H1 (cell line): ENCODE results near the gene GADD45A. TPM values are rescaled to one million over a fixed set of nuclear protein-coding genes. Genes with fewer than 3 reads are reported as not detected.

Experiments
- CTCF ChIA-PET: fragments of 300-600 bp; sonication (Branson Sonifier 250); formaldehyde crosslinking; loops from one replicate; lab custom pipeline; 2021; ENCODE audit not compliant: partially characterized antibody; lab: Charles Lee
- POLR2A ChIA-PET: fragments of 300-600 bp; sonication (Branson Sonifier 250); formaldehyde crosslinking; loops from one replicate; lab custom pipeline; 2021; ENCODE audit warnings: inconsistent platforms; ENCODE audit not compliant: partially characterized antibody; lab: Charles Lee
- DNase-seq, 2 experiments: peaks; one replicate each; pipeline versions ENCODE4 v3.0.0 to v3.0.0-alpha.2; 2010 to 2022; ENCODE audit warnings: low spot score in 2 of 2, low read depth in 1 of 2, mixed read lengths in 1 of 2
- FAIRE-seq: peaks from 2 replicates; lab custom pipeline; 2011; peaks lifted over from hg19 to GRCh38; lab: Jason Lieb, UNC
- H2AFZ ChIP-seq: 2 replicates; pipeline ENCODE4 v1.8.1; 2012; ENCODE audit warnings: low read length, inconsistent platforms
- H2AK5ac ChIP-seq: 2 replicates; pipeline ENCODE4 v1.6.1; 2013; ENCODE audit warnings: low read depth, low read length
- H2BK120ac ChIP-seq: replicated peaks from 2 replicates; pipeline ENCODE3; 2013; ENCODE audit warnings: low read depth, low read length, inconsistent platforms
- H2BK12ac ChIP-seq: 2 replicates; pipeline ENCODE4 v1.6.1; 2013; ENCODE audit warnings: low read depth, low read length
- H2BK15ac ChIP-seq: 2 replicates; pipeline ENCODE4 v1.6.1; 2013; ENCODE audit warnings: low read length
- H2BK20ac ChIP-seq: 2 replicates; pipeline ENCODE4 v1.6.1; 2013; ENCODE audit warnings: low read length
- H2BK5ac ChIP-seq: 2 replicates; pipeline ENCODE4 v1.6.1; 2013; ENCODE audit warnings: low read depth, low read length
- H3K14ac ChIP-seq: 2 replicates; pipeline ENCODE4 v1.6.1; 2013; ENCODE audit warnings: inconsistent platforms; ENCODE audit not compliant: insufficient read length
- H3K18ac ChIP-seq: 2 replicates; pipeline ENCODE4 v1.6.1; 2013; ENCODE audit warnings: low read length; ENCODE audit errors: extremely low read depth
- H3K23ac ChIP-seq: 2 replicates; pipeline ENCODE4 v1.6.1; 2013; ENCODE audit warnings: inconsistent platforms; ENCODE audit not compliant: insufficient read length
- H3K23me2 ChIP-seq: 2 replicates; pipeline ENCODE4 v1.6.1; 2013; ENCODE audit warnings: low read depth, low read length
- H3K27ac ChIP-seq: 2 replicates; pipeline ENCODE4 v1.6.1; 2011; ENCODE audit warnings: low read depth, low read length, inconsistent platforms
- H3K27me3 ChIP-seq, 4 experiments: replicated peaks in 1 of 4; 1 replicate in 1 of 4; 2 replicates in 3 of 4; pipeline versions ENCODE4 v1.6.1 to v1.8.1; 2011 to 2013; ENCODE audit warnings: low read length in 3 of 4, mild to moderate bottlenecking in 3 of 4, inconsistent platforms in 2 of 4, mixed read lengths in 2 of 4, moderate library complexity in 1 of 4; ENCODE audit not compliant: control insufficient read depth in 3 of 4, insufficient read depth in 3 of 4; ENCODE audit errors: extremely low read depth in 1 of 4
- H3K36me3 ChIP-seq, 4 experiments: 2 replicates each; pipeline versions ENCODE4 v1.6.1 to v1.8.1; 2011 to 2013; ENCODE audit warnings: mild to moderate bottlenecking in 4 of 4, low read length in 3 of 4, moderate library complexity in 2 of 4, control low read depth in 1 of 4, inconsistent platforms in 1 of 4; ENCODE audit not compliant: insufficient read depth in 4 of 4, control insufficient read depth in 2 of 4
- H3K4ac ChIP-seq: replicated peaks from 2 replicates; pipeline ENCODE3; 2013; ENCODE audit warnings: low read length, low read depth, mixed read lengths, inconsistent platforms; ENCODE audit not compliant: insufficient read length
- H3K4me1 ChIP-seq, 4 experiments: replicated peaks in 1 of 4; 1 replicate in 1 of 4; 2 replicates in 3 of 4; pipeline versions ENCODE4 v1.6.1 to v1.8.1; 2011 to 2013; ENCODE audit warnings: low read length in 3 of 4, inconsistent platforms in 2 of 4, mixed read lengths in 1 of 4; ENCODE audit not compliant: insufficient read depth in 4 of 4, control insufficient read depth in 3 of 4
- H3K4me2 ChIP-seq, 2 experiments: 2 replicates each; pipeline versions ENCODE4 v1.6.1 to v1.8.1; 2011 to 2013; ENCODE audit warnings: low read depth in 2 of 2, low read length in 2 of 2, control low read depth in 1 of 2, inconsistent platforms in 1 of 2, mild to moderate bottlenecking in 1 of 2; ENCODE audit not compliant: insufficient read depth in 1 of 2
- H3K4me3 ChIP-seq, 4 experiments: fragments of 200-600, 300-600 bp in 1 of 4; sonication (generic), shearing (Covaris generic), sonication (Bioruptor Twin) in 1 of 4; 2 replicates each; pipeline versions ENCODE4 v1.5.1 to v1.8.1; 2011 to 2016; ENCODE audit warnings: low read length in 4 of 4, low read depth in 3 of 4, control low read depth in 2 of 4, inconsistent platforms in 2 of 4, mild to moderate bottlenecking in 2 of 4, mixed read lengths in 1 of 4, moderate library complexity in 1 of 4; ENCODE audit not compliant: insufficient read depth in 2 of 4; ENCODE audit errors: extremely low read depth in 1 of 4
- H3K56ac ChIP-seq: replicated peaks from 2 replicates; pipeline ENCODE3; 2013; ENCODE audit warnings: low read depth, mild to moderate bottlenecking, mixed read lengths, low read length, inconsistent platforms; ENCODE audit not compliant: insufficient read length
- H3K79me1 ChIP-seq: 2 replicates; pipeline ENCODE4 v1.6.1; 2013; ENCODE audit warnings: low read depth, low read length, control low read depth
- H3K79me2 ChIP-seq, 2 experiments: 2 replicates each; pipeline versions ENCODE4 v1.6.1 to v1.8.1; 2012 to 2013; ENCODE audit warnings: low read length in 2 of 2, mild to moderate bottlenecking in 2 of 2, inconsistent platforms in 1 of 2; ENCODE audit not compliant: insufficient read depth in 2 of 2, control insufficient read depth in 1 of 2
- H3K9ac ChIP-seq, 4 experiments: replicated peaks in 1 of 4; 1 replicate in 1 of 4; 2 replicates in 3 of 4; pipeline versions ENCODE4 v1.6.1 to v1.8.1; 2011 to 2013; ENCODE audit warnings: low read depth in 3 of 4, low read length in 3 of 4, control low read depth in 2 of 4, mild to moderate bottlenecking in 2 of 4, moderate library complexity in 2 of 4, inconsistent platforms in 1 of 4; ENCODE audit errors: extremely low read depth in 1 of 4
- H3K9me3 ChIP-seq, 2 experiments: 2 replicates each; pipeline versions ENCODE4 v1.6.1 to v1.8.1; 2012 to 2013; ENCODE audit warnings: mild to moderate bottlenecking in 2 of 2, moderate library complexity in 2 of 2, control low read depth in 1 of 2, inconsistent platforms in 1 of 2, low read depth in 1 of 2, low read length in 1 of 2, mixed read lengths in 1 of 2; ENCODE audit not compliant: insufficient read depth in 2 of 2
- H4K20me1 ChIP-seq, 2 experiments: replicated peaks in 1 of 2; 2 replicates each; pipeline versions ENCODE3 to v1.8.1; 2011 to 2013; ENCODE audit warnings: inconsistent platforms in 2 of 2, low read length in 2 of 2, mild to moderate bottlenecking in 1 of 2; ENCODE audit not compliant: insufficient read depth in 2 of 2, control insufficient read depth in 1 of 2
- H4K5ac ChIP-seq: 2 replicates; pipeline ENCODE4 v1.6.1; 2013; ENCODE audit warnings: low read length, low read depth, mixed read lengths, inconsistent platforms; ENCODE audit not compliant: insufficient read length
- H4K8ac ChIP-seq: 2 replicates; pipeline ENCODE4 v1.8.0; 2013; ENCODE audit warnings: mild to moderate bottlenecking, moderate library complexity, low read length, inconsistent platforms; ENCODE audit not compliant: insufficient read depth; ENCODE audit errors: extremely low read depth
- H4K91ac ChIP-seq: replicated peaks from 2 replicates; pipeline ENCODE3; 2013; ENCODE audit warnings: low read length, mixed read lengths, inconsistent platforms; ENCODE audit not compliant: insufficient read length
- CEBPB ChIP-seq: IDR thresholded peaks from 2 replicates; pipeline ENCODE4 v1.6.1; 2012; ENCODE audit warnings: low read depth, low read length
- CHD2 ChIP-seq: IDR thresholded peaks from 2 replicates; pipeline ENCODE4 v1.6.1; 2012; ENCODE audit warnings: low read length, improper control_type of control experiment
- JUND ChIP-seq: IDR thresholded peaks from 2 replicates; pipeline ENCODE4 v1.6.1; 2011; ENCODE audit warnings: mild to moderate bottlenecking, improper control_type of control experiment, low read length
- NRF1 ChIP-seq: IDR thresholded peaks from 2 replicates; pipeline ENCODE4 v1.6.1; 2011; ENCODE audit warnings: mild to moderate bottlenecking, low read depth, low read length, improper control_type of control experiment
- RBBP5 ChIP-seq: IDR thresholded peaks from 2 replicates; pipeline ENCODE4 v1.7.1; 2012; ENCODE audit warnings: low read depth, mild to moderate bottlenecking, inconsistent platforms, low read length, moderate library complexity, borderline replicate concordance
- RXRA ChIP-seq: IDR thresholded peaks from 2 replicates; pipeline ENCODE4 v1.6.1; 2011; ENCODE audit warnings: low read depth, mild to moderate bottlenecking, low read length, moderate library complexity; ENCODE audit not compliant: insufficient read depth
- SIN3A ChIP-seq, 2 experiments: IDR thresholded peaks in 1 of 2; conservative IDR thresholded peaks in 1 of 2; 2 replicates each; pipeline ENCODE4 v1.6.1; 2011 to 2012; ENCODE audit warnings: low read length in 2 of 2, improper control_type of control experiment in 1 of 2, low read depth in 1 of 2, mild to moderate bottlenecking in 1 of 2
- SP1 ChIP-seq: IDR thresholded peaks from 2 replicates; pipeline ENCODE4 v1.6.1; 2011; ENCODE audit warnings: low read depth, low read length
- SP2 ChIP-seq: IDR thresholded peaks from 2 replicates; pipeline ENCODE4 v1.6.1; 2012; ENCODE audit warnings: mild to moderate bottlenecking, low read length, inconsistent platforms
- SRF ChIP-seq: IDR thresholded peaks from 2 replicates; pipeline ENCODE4 v1.6.1; 2011; ENCODE audit warnings: mild to moderate bottlenecking, low read depth, low read length, moderate library complexity
- SUZ12 ChIP-seq: fragments of 200-600 bp; sonication (generic); IDR thresholded peaks from 2 replicates; pipeline ENCODE4 v1.6.1; 2012; ENCODE audit warnings: mild to moderate bottlenecking, inconsistent platforms, low read length, moderate library complexity, mixed read lengths
- TEAD4 ChIP-seq: IDR thresholded peaks from 2 replicates; pipeline ENCODE4 v1.6.1; 2012; ENCODE audit warnings: low read depth, low read length, inconsistent platforms, mixed read lengths
- WGBS, 2 experiments: shearing (Covaris generic) in 1 of 2; methylation state at CpG; one replicate each; pipeline versions ENCODE4 v1.1.6 to v1.1.7; 2013 to 2015; ENCODE audit warnings: low lambda C conversion rate in 2 of 2, mixed read lengths in 2 of 2, inconsistent platforms in 1 of 2, low coverage in 1 of 2, missing lambda C conversion rate in 1 of 2; ENCODE audit not compliant: insufficient replicate concordance in 2 of 2, insufficient coverage in 1 of 2, insufficient read length in 1 of 2; ENCODE audit errors: extremely low coverage in 1 of 2, missing lambda C conversion rate in 1 of 2; 5-methylcytosine and 5-hydroxymethylcytosine counted together
- polyA plus RNA-seq, 7 experiments: library from polyadenylated mRNA; depleted of rRNA in 3 of 7; stranded (reverse) in 5 of 7; unstranded in 2 of 7; fragments of >200 nt in 5 of 7; fragments of 200-250 nt in 2 of 7; gene quantifications; 1 replicate in 5 of 7; 2 replicates in 1 of 7; 4 replicates in 1 of 7; pipeline versions ENCODE4 v1.2.1 to v1.2.3, GENCODE V29; 2011 to 2013; ENCODE audit warnings: missing spikeins in 2 of 7, mixed read lengths in 2 of 7
- total RNA-seq: library from RNA; stranded (reverse); fragmentation: NEBNext Ultra II Directional; extraction: Animal tissue kit (Norgen Biotek cat#: 25700); gene quantifications from 2 replicates; pipeline ENCODE4 v1.2.1, GENCODE V29; 2021
- TF ChIP-seq, protein P1 (sequence below): IDR thresholded peaks from 2 replicates; pipeline ENCODE4 v1.6.1; 2012; ENCODE audit warnings: low read length, inconsistent platforms
- TF ChIP-seq, protein P2 (sequence below): IDR thresholded peaks from 2 replicates; pipeline ENCODE4 v1.6.1; 2012; ENCODE audit warnings: inconsistent platforms

The GADD45A gene
- total and polyA plus RNA-seq, 2 of the 8 experiments (the other 6 are each of a cell fraction or from before 2014, with no cell fraction given) = 7.6 to 15.6 TPM

DNA sequence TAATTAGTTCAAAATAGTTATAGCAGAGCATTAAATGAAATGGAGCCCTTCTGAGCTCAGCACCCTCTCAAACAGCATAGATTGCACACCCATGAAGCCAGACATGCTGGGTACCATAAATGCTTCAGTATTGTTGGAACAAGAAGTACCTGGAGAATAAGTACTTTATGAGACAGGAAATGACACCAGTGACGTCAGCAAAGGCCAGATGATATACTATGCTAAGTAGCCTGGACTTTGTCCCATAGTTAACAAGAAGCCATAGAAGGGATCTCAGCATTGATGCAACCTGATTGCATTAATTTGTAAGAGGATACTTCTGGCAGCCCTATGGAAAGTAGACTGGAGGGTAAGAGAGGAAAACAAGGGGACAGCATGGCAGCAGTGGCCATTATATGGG, 16.3 kb upstream of the GADD45A start:
- Histone ChIP-seq H2BK5ac (no peak overlapping the region), H3K4ac (no peak overlapping the region), H3K27me3 (no peaks in the 10 kb centered on the region), H2BK15ac (no peak overlapping the region), H2AFZ (no peak overlapping the region), H3K9me3 (no peaks in the 10 kb centered on the region), H3K9ac (no peak overlapping the region), H2BK12ac (no peak overlapping the region), H4K5ac (no peak overlapping the region), H2BK120ac (no peak overlapping the region), H3K79me2 (no peaks in the 10 kb centered on the region), H3K56ac (no peak overlapping the region), H3K23ac (no peak overlapping the region), H3K18ac (no peak overlapping the region), H3K4me1 (no peaks in the 10 kb centered on the region), H4K91ac (no peak overlapping the region), H3K36me3 (no peaks in the 10 kb centered on the region), H4K8ac (no peak overlapping the region), H3K27ac (no peak overlapping the region), H3K23me2 (no peaks in the 10 kb centered on the region; the same call in 1 of the 2 replicates), H3K4me2 (no peak overlapping the region), H3K4me3 (no peak overlapping the region), H2BK20ac (no peak overlapping the region), H4K20me1 (peaks cover 0 to 1% of the 10 kb centered on the region in 2 experiments), H3K14ac (no peak overlapping the region), H2AK5ac (no peak overlapping the region), H3K79me1 (no peaks in the 10 kb centered on the region)
- no peak for DNase-seq
- WGBS, 2 experiments = 85% methylated on average over 1 of the region's 1 CpG; no CpG with 5 or more reads in 1 of the 2 experiments
- ChIA-PET POLR2A (no interaction called here), CTCF (no interaction called here)
- FAIRE-seq = no peak
- TF ChIP-seq SP1 (no peak), JUND (no peak), SP2 (no peak), RBBP5 (no peak), SUZ12 (no peak), NRF1 (no peak), CEBPB (no peak), SIN3A (conservative IDR thresholded peaks at IDR 0.05 in 1 of 2, IDR thresholded peaks at IDR 0.05 in 1 of 2; ENCODE audit: low read depth in 1 of 2, low read length in 2 of 2) (no peak), SRF (no peak), TEAD4 (no peak), RXRA (no peak), CHD2 (no peak)
- TF ChIP-seq, protein P1, sequence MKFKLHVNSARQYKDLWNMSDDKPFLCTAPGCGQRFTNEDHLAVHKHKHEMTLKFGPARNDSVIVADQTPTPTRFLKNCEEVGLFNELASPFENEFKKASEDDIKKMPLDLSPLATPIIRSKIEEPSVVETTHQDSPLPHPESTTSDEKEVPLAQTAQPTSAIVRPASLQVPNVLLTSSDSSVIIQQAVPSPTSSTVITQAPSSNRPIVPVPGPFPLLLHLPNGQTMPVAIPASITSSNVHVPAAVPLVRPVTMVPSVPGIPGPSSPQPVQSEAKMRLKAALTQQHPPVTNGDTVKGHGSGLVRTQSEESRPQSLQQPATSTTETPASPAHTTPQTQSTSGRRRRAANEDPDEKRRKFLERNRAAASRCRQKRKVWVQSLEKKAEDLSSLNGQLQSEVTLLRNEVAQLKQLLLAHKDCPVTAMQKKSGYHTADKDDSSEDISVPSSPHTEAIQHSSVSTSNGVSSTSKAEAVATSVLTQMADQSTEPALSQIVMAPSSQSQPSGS = no peak
- TF ChIP-seq, protein P2, sequence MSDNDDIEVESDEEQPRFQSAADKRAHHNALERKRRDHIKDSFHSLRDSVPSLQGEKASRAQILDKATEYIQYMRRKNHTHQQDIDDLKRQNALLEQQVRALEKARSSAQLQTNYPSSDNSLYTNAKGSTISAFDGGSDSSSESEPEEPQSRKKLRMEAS = no peak
